HepG2 (cell line): ENCODE results near the gene RBBP6. TPM values are rescaled to one million over a fixed set of nuclear protein-coding genes. Genes with fewer than 3 reads are reported as not detected.

Source experiments
- AGO2 ChIP-seq: fragments of 200-400 bp; formaldehyde crosslinking; optimal IDR thresholded peaks from 2 replicates; pipeline ENCODE3; 2017; ENCODE audit warnings: mild to moderate bottlenecking, low read depth, low read length, moderate library complexity
- BCLAF1 ChIP-seq: fragments of 450-650 bp; IDR thresholded peaks from 2 replicates; pipeline ENCODE4 v1.6.1; 2017; ENCODE audit warnings: mild to moderate bottlenecking
- CSRNP1 ChIP-seq: sonication (generic); formaldehyde crosslinking; IDR thresholded peaks from 2 replicates; pipeline ENCODE4 v1.8.1; 2023; ENCODE audit warnings: mild to moderate bottlenecking, missing genetic modification reagents
- DNMT3B ChIP-seq: conservative IDR thresholded peaks from 2 replicates; pipeline ENCODE4 v1.6.1; 2016; ENCODE audit warnings: missing biosample characterization, control low read depth
- FOXM1 ChIP-seq: sonication (generic); formaldehyde crosslinking; IDR thresholded peaks from 2 replicates; pipeline ENCODE4 v1.5.0; 2020; ENCODE audit warnings: missing genetic modification reagents
- HOMEZ ChIP-seq: IDR thresholded peaks from 2 replicates; pipeline ENCODE4 v1.6.1; 2016; ENCODE audit warnings: low read depth
- IKZF5 ChIP-seq: IDR thresholded peaks from 2 replicates; pipeline ENCODE4 v1.6.1; 2018; ENCODE audit warnings: missing genetic modification reagents, mild to moderate bottlenecking, missing compliant biosample characterization
- SNAI1 ChIP-seq: sonication (generic); formaldehyde crosslinking; IDR thresholded peaks from 2 replicates; pipeline ENCODE4 v1.5.0; 2020; ENCODE audit warnings: mild to moderate bottlenecking, missing genetic modification reagents, borderline replicate concordance
- SNAPC2 ChIP-seq: sonication (generic); formaldehyde crosslinking; IDR thresholded peaks from 2 replicates; pipeline ENCODE4 v1.8.1; 2022; ENCODE audit warnings: mild to moderate bottlenecking, missing genetic modification reagents
- SNRNP70 ChIP-seq: fragments of 200-400 bp; formaldehyde crosslinking; IDR thresholded peaks from 2 replicates; pipeline ENCODE4 v1.6.1; 2017; ENCODE audit warnings: mild to moderate bottlenecking, low read depth, low read length, moderate library complexity
- ZBED4 ChIP-seq: sonication (generic); formaldehyde crosslinking; IDR thresholded peaks from 2 replicates; pipeline ENCODE4 v1.4.0; 2020; ENCODE audit warnings: missing genetic modification reagents, borderline replicate concordance
- ZFP82 ChIP-seq: sonication (generic); formaldehyde crosslinking; IDR thresholded peaks from 2 replicates; pipeline ENCODE4 v1.5.1; 2020; ENCODE audit warnings: mild to moderate bottlenecking, missing genetic modification reagents, borderline replicate concordance
- ZFYVE20 ChIP-seq: sonication (generic); formaldehyde crosslinking; IDR thresholded peaks from 2 replicates; pipeline ENCODE4 v1.8.0; 2023; ENCODE audit warnings: low read depth, mild to moderate bottlenecking, moderate library complexity, missing genetic modification reagents, borderline replicate concordance
- ZNF629 ChIP-seq: sonication (generic); formaldehyde crosslinking; conservative IDR thresholded peaks from 2 replicates; pipeline ENCODE4 v1.5.0; 2020; ENCODE audit warnings: missing genetic modification reagents
- ZNF672 ChIP-seq: sonication (generic); formaldehyde crosslinking; IDR thresholded peaks from 2 replicates; pipeline ENCODE4 v1.8.1; 2022; ENCODE audit warnings: missing genetic modification reagents
- polyA plus RNA-seq, 8 experiments: library from polyadenylated mRNA; depleted of rRNA in 3 of 8; stranded (reverse) in 7 of 8; unstranded in 1 of 8; fragments of >200 nt; fragmentation: Illumina TruSeq in 4 of 8; extraction: Trizol in 4 of 8; gene quantifications; 2 replicates each; pipeline versions ENCODE4 v1.2.1 to v1.2.3, GENCODE V29; 2011 to 2016; ENCODE audit warnings: low read depth in 4 of 8, missing spikeins in 1 of 8, mixed read lengths in 1 of 8; ENCODE audit not compliant: insufficient read depth in 1 of 8
- total RNA-seq, 5 experiments: library from RNA; depleted of rRNA; stranded (reverse); fragments of >200 nt; fragmentation: Illumina TruSeq; extraction: Trizol; gene quantifications; 2 replicates each; pipeline ENCODE4 v1.2.3, GENCODE V29; 2016; ENCODE audit warnings: low read depth in 1 of 5

Gene RBBP6
- total and polyA plus RNA-seq, 2 of the 13 experiments (the other 11 are each of a cell fraction or from before 2014, with no cell fraction given) = 37.1 to 70.9 TPM

- peak; percentile 93 for TF ChIP-seq HOMEZ (CRISPR knock-in tag)
- TF ChIP-seq FOXM1 (CRISPR knock-in tag) = no peak
- no peak for TF ChIP-seq BCLAF1
- 0 out of 2 replicates have a peak, but pooled peaks have one; percentile 83 for TF ChIP-seq DNMT3B (CRISPR knock-in tag)
- TF ChIP-seq ZNF672 (CRISPR knock-in tag) = no peak
- no peak for TF ChIP-seq SNRNP70
- peak; percentile 94; the same call in 1 of the 2 replicates for TF ChIP-seq ZFP82 (CRISPR knock-in tag)
- peak; percentile 71 for TF ChIP-seq IKZF5 (CRISPR knock-in tag)
- peak; percentile 67 for TF ChIP-seq CSRNP1
- peak; percentile 91 for TF ChIP-seq AGO2
- TF ChIP-seq SNAPC2 = 0 out of 2 replicates have a peak, but pooled peaks have one; percentile 26
- TF ChIP-seq SNAI1 (CRISPR knock-in tag) = peak; percentile 41; the same call in 1 of the 2 replicates
- TF ChIP-seq ZFYVE20 (CRISPR knock-in tag) = no peak
- peak; percentile 79; the same call in 1 of the 2 replicates for TF ChIP-seq ZBED4 (CRISPR knock-in tag)
- 0 out of 2 replicates have a peak, but pooled peaks have one; percentile 6 for TF ChIP-seq ZNF629 (CRISPR knock-in tag)
Measured at GRCh38 chr16:24539295-24539849, at the start of gene RBBP6 (continued).
